DOHH2 (cell line): ENCODE results near the gene TMEM147.

Experiments
- H3F3A ChIP-seq: fragments of 200-600 bp; sonication (generic), shearing (Covaris generic); 2 replicates; pipeline ENCODE4 v1.6.0; 2016; ENCODE audit warnings: antibody characterized with exemption, mild to moderate bottlenecking; ENCODE audit not compliant: control insufficient read depth, insufficient read depth
- H3K27ac ChIP-seq: fragments of 200-600 bp; sonication (generic); 2 replicates; pipeline ENCODE4 v1.5.1; 2014; ENCODE audit warnings: low read depth, mild to moderate bottlenecking, low read length, moderate library complexity
- H3K27me3 ChIP-seq: fragments of 200-600 bp; sonication (generic); 2 replicates; pipeline ENCODE4 v1.6.1; 2014; ENCODE audit warnings: mild to moderate bottlenecking, low read length, mixed read lengths; ENCODE audit not compliant: control insufficient read depth
- H3K36me3 ChIP-seq: fragments of 200-600 bp; sonication (generic); 2 replicates; pipeline ENCODE4 v1.6.1; 2014; ENCODE audit warnings: mild to moderate bottlenecking, low read length, moderate library complexity, mixed read lengths; ENCODE audit not compliant: control insufficient read depth
- H3K4me1 ChIP-seq: fragments of 200-600 bp; sonication (generic); 2 replicates; pipeline ENCODE4 v1.6.1; 2014; ENCODE audit warnings: mild to moderate bottlenecking, low read length, mixed read lengths; ENCODE audit not compliant: control insufficient read depth
- H3K4me2 ChIP-seq: fragments of 200-600 bp; sonication (generic); 2 replicates; pipeline ENCODE4 v1.6.0; 2014; ENCODE audit warnings: mild to moderate bottlenecking, low read length, moderate library complexity
- H3K4me3 ChIP-seq: fragments of 200-600 bp; sonication (generic); 2 replicates; pipeline ENCODE4 v1.5.1; 2014; ENCODE audit warnings: mild to moderate bottlenecking, low read length, mixed read lengths
- H3K79me2 ChIP-seq: fragments of 200-600 bp; sonication (generic); 2 replicates; pipeline ENCODE4 v1.6.1; 2014; ENCODE audit warnings: mild to moderate bottlenecking, low read length, mixed read lengths; ENCODE audit not compliant: control insufficient read depth
- H3K9me2 ChIP-seq: fragments of 200-600 bp; sonication (generic); replicated peaks from 2 replicates; pipeline ENCODE4 v1.6.1; 2014; ENCODE audit warnings: mild to moderate bottlenecking, low read length, mixed read lengths; ENCODE audit not compliant: control insufficient read depth
- H3K9me3 ChIP-seq: fragments of 200-600 bp; sonication (generic); 2 replicates; pipeline ENCODE4 v1.6.1; 2014; ENCODE audit warnings: antibody characterized with exemption, low read length, mixed read lengths; ENCODE audit not compliant: control insufficient read depth, insufficient read depth
- H4K20me1 ChIP-seq: fragments of 200-600 bp; sonication (generic); 2 replicates; pipeline ENCODE4 v1.6.0; 2014; ENCODE audit warnings: low read depth, mild to moderate bottlenecking, antibody characterized with exemption, low read length, moderate library complexity; ENCODE audit not compliant: control insufficient read depth, insufficient read depth
- CTCF ChIP-seq: fragments of 200-600 bp; sonication (generic); IDR thresholded peaks from one replicate; pipeline ENCODE4 v1.5.1; 2014; ENCODE audit warnings: antibody characterized with exemption, mild to moderate bottlenecking, low read depth, low read length; ENCODE audit not compliant: poor library complexity, severe bottlenecking
- EZH2phosphoT487 ChIP-seq: fragments of 200-600 bp; sonication (generic); IDR thresholded peaks from 2 replicates; pipeline ENCODE4 v1.6.1; 2017; ENCODE audit warnings: borderline replicate concordance, mild to moderate bottlenecking, antibody characterized with exemption, low read length, moderate library complexity, mixed read lengths

The TMEM147 gene

GRCh38 chr19:35521124-35521743 lies 24.2 kb upstream of the TMEM147 start:
- H4K20me1 ChIP-seq: no peaks in the 10 kb centered on the region
- no peak overlapping the region for H3K4me2 ChIP-seq
- no peaks in the 10 kb centered on the region for H3F3A ChIP-seq
- H3K36me3 ChIP-seq: no peaks in the 10 kb centered on the region
- H3K9me2 ChIP-seq: no peaks in the 10 kb centered on the region
- no peaks in the 10 kb centered on the region for H3K9me3 ChIP-seq
- H3K4me1 ChIP-seq: no peaks in the 10 kb centered on the region
- H3K79me2 ChIP-seq: no peaks in the 10 kb centered on the region
- peaks cover 4% of the 10 kb centered on the region; the same call in 1 of the 2 replicates for H3K27me3 ChIP-seq
- no peak for TF ChIP-seq EZH2phosphoT487
- TF ChIP-seq CTCF: no peak
- H3K4me3 ChIP-seq: no peak overlapping the region
- H3K27ac ChIP-seq: no peak overlapping the region

DNA sequence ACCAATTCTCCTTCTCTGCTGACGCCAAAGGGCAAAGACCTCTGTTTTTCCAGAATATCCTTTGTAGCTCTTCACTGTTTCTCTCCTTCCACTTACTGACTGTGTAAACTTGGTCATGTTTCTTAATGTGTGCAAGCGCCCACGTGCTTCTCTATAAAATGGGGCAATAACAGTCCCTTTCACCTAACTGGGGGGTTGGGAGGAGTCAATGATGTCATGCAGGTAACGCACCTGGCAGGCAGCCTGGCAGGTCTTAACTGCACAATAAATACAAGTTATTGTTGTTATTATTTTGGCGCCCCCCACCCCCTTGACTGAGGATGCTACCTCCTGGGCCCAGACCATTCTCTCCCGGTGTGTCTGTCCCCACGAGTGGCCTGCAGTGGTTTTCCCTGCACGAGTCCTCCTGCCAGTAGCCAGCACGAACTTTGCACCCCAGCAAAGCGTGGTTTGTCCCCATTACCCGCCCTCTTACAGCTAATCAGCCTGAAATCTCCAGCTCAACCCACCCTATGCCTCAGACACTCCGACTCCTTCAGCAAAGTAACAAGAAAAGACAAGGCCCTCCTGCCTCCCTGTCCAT lies 22.6 kb upstream of the TMEM147 start:
- no peaks in the 10 kb centered on the region for H4K20me1 ChIP-seq
- no peaks in the 10 kb centered on the region for H3K9me2 ChIP-seq
- H3K9me3 ChIP-seq: no peaks in the 10 kb centered on the region
- no peaks in the 10 kb centered on the region for H3K4me1 ChIP-seq
- H3K27me3 ChIP-seq: peaks cover 4% of the 10 kb centered on the region; the same call in 1 of the 2 replicates
- H3K4me3 ChIP-seq: no peak overlapping the region
- H3K79me2 ChIP-seq: no peaks in the 10 kb centered on the region
- no peaks in the 10 kb centered on the region for H3K36me3 ChIP-seq
- H3K27ac ChIP-seq: no peak overlapping the region
- H3K4me2 ChIP-seq: no peak overlapping the region
- H3F3A ChIP-seq: no peaks in the 10 kb centered on the region
- TF ChIP-seq CTCF: no peak
- no peak for TF ChIP-seq EZH2phosphoT487

- Histone ChIP-seq H4K20me1 (no peaks in the 10 kb centered on the region), H3K27ac (no peak overlapping the region), H3K4me2 (no peak overlapping the region), H3K4me1 (no peaks in the 10 kb centered on the region), H3K4me3 (no peak overlapping the region), H3K9me2 (no peaks in the 10 kb centered on the region), H3F3A (no peaks in the 10 kb centered on the region), H3K9me3 (no peaks in the 10 kb centered on the region), H3K79me2 (no peaks in the 10 kb centered on the region), H3K36me3 (no peaks in the 10 kb centered on the region), H3K27me3 (peaks cover 11% of the 10 kb centered on the region; the same call in 1 of the 2 replicates)
- TF ChIP-seq EZH2phosphoT487 (no peak), CTCF (no peak)
Measured at GRCh38 chr19:35524181-35524837, 21.1 kb upstream of the TMEM147 start.
